ENCODE results near the gene PAK5. TPM values are rescaled to one million over a fixed set of nuclear protein-coding genes. Genes with fewer than 3 reads are reported as not detected.

The PAK5 gene
- total and polyA plus RNA-seq, 2 donors (not counting 1 experiment from before 2014, with no cell fraction given): not detected

GRCh38 chr20:9532069-9532838, 306.6 kb downstream of the PAK5 start:
- Histone ChIP-seq H3K27me3 (ENCODE audit: control insufficient read depth, insufficient read depth, low read length) (peaks cover 6% of the 10 kb centered on the region), H4K20me1 (ENCODE audit: control insufficient read depth, extremely low read depth, insufficient read depth, low read length) (no peaks in the 10 kb centered on the region), H3K4me1 (ENCODE audit: control insufficient read depth, extremely low read depth, insufficient read depth, low read length) (no peaks in the 10 kb centered on the region), H3K79me2 (ENCODE audit: control insufficient read depth, insufficient read depth, low read length) (no peaks in the 10 kb centered on the region), H3K9me3 (ENCODE audit: control insufficient read depth, insufficient read depth, low read depth, low read length) (no peaks in the 10 kb centered on the region), H3K9ac (ENCODE audit: insufficient read depth, low read length) (no peak overlapping the region), H3K4me2 (ENCODE audit: extremely low read depth, insufficient read depth, low read length) (no peak overlapping the region), H3K4me3 (replicated peaks in 1 of 4; ENCODE audit: control extremely low read depth in 1 of 4, insufficient read depth in 1 of 4, low read depth in 3 of 4, low read length in 4 of 4) (no peak overlapping the region), H3K36me3 (ENCODE audit: control insufficient read depth, insufficient read depth, low read length) (no peaks in the 10 kb centered on the region), H3K27ac (ENCODE audit: insufficient read depth, low read length) (no peak overlapping the region), H2AFZ (ENCODE audit: low read length) (no peak overlapping the region)
- no peak for TF ChIP-seq CTCF (conservative IDR thresholded peaks at IDR 0.05 in 1 of 2, IDR thresholded peaks at IDR 0.05 in 1 of 2; ENCODE audit: low read depth in 1 of 2, low read length in 2 of 2)
- no peak for DNase-seq (ENCODE audit: low read depth in 2 of 2)

DNA sequence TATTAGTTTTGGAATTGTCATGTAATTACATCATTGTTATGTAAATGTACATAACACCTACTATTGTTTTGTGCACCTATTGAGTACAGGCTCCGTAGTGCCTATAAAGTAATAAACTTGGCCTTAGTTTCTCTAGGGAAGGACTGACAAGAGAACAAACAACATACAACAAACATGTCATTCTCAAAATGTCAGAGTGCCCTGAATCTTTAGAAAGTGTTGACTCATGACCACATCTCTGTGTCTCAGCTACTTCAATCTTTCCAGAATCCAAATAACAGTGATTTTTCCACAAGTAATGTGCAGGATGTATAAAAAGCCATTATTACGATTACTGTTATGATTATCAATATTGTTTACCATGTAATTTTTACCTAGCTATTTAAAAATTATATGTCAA, 307.3 kb downstream of the PAK5 start:
- H2AFZ ChIP-seq (ENCODE audit: low read length): no peak overlapping the region
- no peaks in the 10 kb centered on the region for H3K36me3 ChIP-seq (ENCODE audit: control insufficient read depth, insufficient read depth, low read length)
- H3K4me2 ChIP-seq (ENCODE audit: extremely low read depth, insufficient read depth, low read length): no peak overlapping the region
- H3K9me3 ChIP-seq (ENCODE audit: control insufficient read depth, insufficient read depth, low read depth, low read length): no peaks in the 10 kb centered on the region
- no peak overlapping the region for H3K4me3 ChIP-seq (replicated peaks in 1 of 4; ENCODE audit: control extremely low read depth in 1 of 4, insufficient read depth in 1 of 4, low read depth in 3 of 4, low read length in 4 of 4)
- TF ChIP-seq CTCF (conservative IDR thresholded peaks at IDR 0.05 in 1 of 2, IDR thresholded peaks at IDR 0.05 in 1 of 2; ENCODE audit: low read depth in 1 of 2, low read length in 2 of 2) (no peak), EZH2 (IDR thresholded peaks at IDR 0.05; ENCODE audit: low read length, missing control alignments) (no peak)
- no peaks in the 10 kb centered on the region for H3K79me2 ChIP-seq (ENCODE audit: control insufficient read depth, insufficient read depth, low read length)
- peaks cover 6% of the 10 kb centered on the region for H3K27me3 ChIP-seq (ENCODE audit: control insufficient read depth, insufficient read depth, low read length)
- H4K20me1 ChIP-seq (ENCODE audit: control insufficient read depth, extremely low read depth, insufficient read depth, low read length): no peaks in the 10 kb centered on the region
- H3K9ac ChIP-seq (ENCODE audit: insufficient read depth, low read length): no peak overlapping the region
- no peaks in the 10 kb centered on the region for H3K4me1 ChIP-seq (ENCODE audit: control insufficient read depth, extremely low read depth, insufficient read depth, low read length)
- no peak for DNase-seq (ENCODE audit: low read depth in 2 of 2)
- H3K27ac ChIP-seq (ENCODE audit: insufficient read depth, low read length): no peak overlapping the region

GRCh38 chr20:9523636-9524035, 315.2 kb downstream of the PAK5 start:
- H2AFZ ChIP-seq (ENCODE audit: low read length): no peak overlapping the region
- TF ChIP-seq EZH2 (IDR thresholded peaks at IDR 0.05; ENCODE audit: low read length, missing control alignments): no peak
- H3K27me3 ChIP-seq (ENCODE audit: control insufficient read depth, insufficient read depth, low read length): peaks cover 3% of the 10 kb centered on the region
- no peaks in the 10 kb centered on the region for H3K36me3 ChIP-seq (ENCODE audit: control insufficient read depth, insufficient read depth, low read length)
- H3K4me2 ChIP-seq (ENCODE audit: extremely low read depth, insufficient read depth, low read length): no peak overlapping the region
- H3K9me3 ChIP-seq (ENCODE audit: control insufficient read depth, insufficient read depth, low read depth, low read length): no peaks in the 10 kb centered on the region
- no peak overlapping the region for H3K27ac ChIP-seq (ENCODE audit: insufficient read depth, low read length)
- H3K4me3 ChIP-seq (replicated peaks in 1 of 4; ENCODE audit: control extremely low read depth in 1 of 4, insufficient read depth in 1 of 4, low read depth in 3 of 4, low read length in 4 of 4): no peak overlapping the region
- no peaks in the 10 kb centered on the region for H4K20me1 ChIP-seq (ENCODE audit: control insufficient read depth, extremely low read depth, insufficient read depth, low read length)
- no peaks in the 10 kb centered on the region for H3K79me2 ChIP-seq (ENCODE audit: control insufficient read depth, insufficient read depth, low read length)
- no peak overlapping the region for H3K9ac ChIP-seq (ENCODE audit: insufficient read depth, low read length)
- DNase-seq (ENCODE audit: low read depth in 2 of 2): no peak
- H3K4me1 ChIP-seq (ENCODE audit: control insufficient read depth, extremely low read depth, insufficient read depth, low read length): no peaks in the 10 kb centered on the region
